T-helper 17 cell (primary cell): Measurements from ENCODE around the gene ALPK3. TPM values are rescaled to one million over a fixed set of nuclear protein-coding genes. Genes with fewer than 3 reads are reported as not detected.
"Not testable (repeated sequence)": the region's sequence is repeated elsewhere in the genome, so short reads cannot be mapped to it uniquely, and the experiment has no call there.

Source experiments
- ATAC-seq: fragments of 150-1000 bp; cut with Tn5 transposase; 2 replicates; pipeline ENCODE4 v1.10.0; 2021; ENCODE audit warnings: mild to moderate bottlenecking, moderate library complexity
- DNase-seq, 3 donors: peaks; one replicate each; pipeline versions ENCODE4 v3.0.0 to v3.0.0-alpha.2; 2020 to 2021
- H3K9me3 ChIP-seq: one replicate; pipeline ENCODE4 v1.7.0; 2013; ENCODE audit warnings: low read length, mild to moderate bottlenecking; ENCODE audit not compliant: control insufficient read depth, poor library complexity, severe bottlenecking
- H3K27ac Mint-ChIP-seq: one replicate; pipeline ENCODE4 v1.8.0; 2022; ENCODE audit warnings: mild to moderate bottlenecking, moderate library complexity, mixed read lengths
- H3K27me3 Mint-ChIP-seq: one replicate; pipeline ENCODE4 v1.8.0; 2022; ENCODE audit warnings: mixed read lengths
- H3K36me3 Mint-ChIP-seq: one replicate; pipeline ENCODE4 v1.8.0; 2022; ENCODE audit warnings: low read depth, mixed read lengths
- H3K4me1 Mint-ChIP-seq: one replicate; pipeline ENCODE4 v1.8.0; 2022; ENCODE audit warnings: mild to moderate bottlenecking, mixed read lengths
- H3K4me3 Mint-ChIP-seq: one replicate; pipeline ENCODE4 v1.8.0; 2022; ENCODE audit warnings: mild to moderate bottlenecking, moderate library complexity, mixed read lengths
- total RNA-seq, 4 donors: library from RNA in 2 of 4; stranded (reverse) in 2 of 4; gene quantifications; one replicate each; pipeline ENCODE4 v1.2.3 and lab custom pipeline; 2022 to 2026

The ALPK3 gene
- total RNA-seq, 2 donors from 2014 or later, result 0.15 to 0.78 TPM

- Mint-ChIP-seq H3K4me3 (no peak overlapping the region), H3K4me1 (peaks cover 4% of the 10 kb centered on the region), H3K36me3 (peaks cover 10% of the 10 kb centered on the region), H3K27me3 (peaks cover 64% of the 10 kb centered on the region), H3K27ac (no peak overlapping the region)
- H3K9me3 ChIP-seq, result no peaks in the 10 kb centered on the region
- ATAC-seq (no peak), DNase-seq (no peak)
These were observed 17.2 kb downstream of the ALPK3 start for GRCh38 chr15:84834229-84834955.

DNA sequence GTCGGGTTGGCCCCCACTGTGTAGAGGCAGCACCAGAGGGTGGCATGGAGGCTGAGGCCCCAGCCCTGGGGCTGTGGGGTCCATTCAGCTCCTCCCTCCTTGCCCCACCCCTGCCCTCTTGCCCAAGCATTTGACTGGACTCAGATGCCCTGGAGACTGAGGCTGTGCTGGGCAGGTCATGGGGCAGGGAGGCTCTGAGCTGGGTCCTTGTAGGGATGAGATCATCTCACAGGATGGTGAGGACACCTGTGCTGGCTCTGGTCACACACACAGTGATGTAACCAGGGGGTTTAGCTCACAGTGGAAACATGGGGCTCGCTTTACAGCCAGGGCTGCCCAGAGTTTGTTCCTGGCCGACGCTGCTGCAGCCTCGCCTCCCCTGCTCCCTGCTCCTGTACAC is 17.8 kb downstream of the ALPK3 start:
- H3K36me3 Mint-ChIP-seq, result peaks cover 10% of the 10 kb centered on the region
- H3K4me3 Mint-ChIP-seq, result no peak overlapping the region
- no peak for DNase-seq
- peaks cover 69% of the 10 kb centered on the region for H3K27me3 Mint-ChIP-seq
- H3K9me3 ChIP-seq, result no peaks in the 10 kb centered on the region
- H3K4me1 Mint-ChIP-seq, result peaks cover 4% of the 10 kb centered on the region
- no peak for ATAC-seq
- no peak overlapping the region for H3K27ac Mint-ChIP-seq

GRCh38 chr15:84835661-84836337 is 18.6 kb downstream of the ALPK3 start:
- Mint-ChIP-seq H3K4me3 (no peak overlapping the region), H3K4me1 (peaks cover 4% of the 10 kb centered on the region), H3K27ac (no peak overlapping the region), H3K27me3 (peaks cover 64% of the 10 kb centered on the region), H3K36me3 (peaks cover 10% of the 10 kb centered on the region)
- ATAC-seq (no peak), DNase-seq (no peak)
- no peaks in the 10 kb centered on the region for H3K9me3 ChIP-seq

DNA sequence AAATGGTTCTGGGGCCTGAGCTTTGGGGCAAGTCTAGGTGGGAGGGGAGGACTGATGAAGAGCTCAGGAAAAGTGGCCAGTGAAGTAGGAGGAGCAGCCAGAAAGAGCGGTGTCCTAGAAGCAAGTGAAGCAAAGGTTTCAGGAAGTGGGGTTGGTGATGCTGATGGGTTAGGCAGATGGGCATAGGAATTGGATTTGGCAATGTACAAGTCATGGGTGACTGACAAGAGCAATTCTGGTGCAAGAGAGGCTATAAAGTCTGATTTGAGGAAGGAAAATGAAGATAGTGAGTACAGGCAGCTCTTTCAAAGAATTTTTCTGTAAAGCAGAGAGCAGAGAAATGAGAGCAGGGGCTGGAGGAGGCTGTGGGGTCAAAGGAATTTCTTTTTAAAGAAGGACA is 19.7 kb downstream of the ALPK3 start:
- no peak for ATAC-seq
- no peak overlapping the region for H3K4me3 Mint-ChIP-seq

GRCh38 chr15:84839714-84840113 is 22.6 kb downstream of the ALPK3 start:
- H3K27ac Mint-ChIP-seq, result no peak overlapping the region

More for the DNA sequence above, 19.7 kb downstream of the ALPK3 start:
- Mint-ChIP-seq H3K36me3 (peaks cover 14% of the 10 kb centered on the region), H3K4me1 (peaks cover 11% of the 10 kb centered on the region), H3K27me3 (peaks cover 69% of the 10 kb centered on the region), H3K27ac (no peak overlapping the region)
- no peaks in the 10 kb centered on the region for H3K9me3 ChIP-seq
- DNase-seq, result no peak

GRCh38 chr15:84840255-84840654 is 23.1 kb downstream of the ALPK3 start:
- Mint-ChIP-seq H3K36me3 (peaks cover 8% of the 10 kb centered on the region), H3K4me1 (peaks cover 13% of the 10 kb centered on the region), H3K4me3 (no peak overlapping the region), H3K27me3 (peaks cover 55% of the 10 kb centered on the region), H3K27ac (no peak overlapping the region)
- H3K9me3 ChIP-seq, result no peaks in the 10 kb centered on the region
- ATAC-seq, result no peak
- DNase-seq, result no peak

More at GRCh38 chr15:84839714-84840113, 22.6 kb downstream of the ALPK3 start:
- no peak for DNase-seq
- Mint-ChIP-seq H3K27me3 (peaks cover 58% of the 10 kb centered on the region), H3K36me3 (peaks cover 9% of the 10 kb centered on the region), H3K4me3 (no peak overlapping the region), H3K4me1 (peaks cover 13% of the 10 kb centered on the region)
- no peak for ATAC-seq
- no peaks in the 10 kb centered on the region for H3K9me3 ChIP-seq

DNA sequence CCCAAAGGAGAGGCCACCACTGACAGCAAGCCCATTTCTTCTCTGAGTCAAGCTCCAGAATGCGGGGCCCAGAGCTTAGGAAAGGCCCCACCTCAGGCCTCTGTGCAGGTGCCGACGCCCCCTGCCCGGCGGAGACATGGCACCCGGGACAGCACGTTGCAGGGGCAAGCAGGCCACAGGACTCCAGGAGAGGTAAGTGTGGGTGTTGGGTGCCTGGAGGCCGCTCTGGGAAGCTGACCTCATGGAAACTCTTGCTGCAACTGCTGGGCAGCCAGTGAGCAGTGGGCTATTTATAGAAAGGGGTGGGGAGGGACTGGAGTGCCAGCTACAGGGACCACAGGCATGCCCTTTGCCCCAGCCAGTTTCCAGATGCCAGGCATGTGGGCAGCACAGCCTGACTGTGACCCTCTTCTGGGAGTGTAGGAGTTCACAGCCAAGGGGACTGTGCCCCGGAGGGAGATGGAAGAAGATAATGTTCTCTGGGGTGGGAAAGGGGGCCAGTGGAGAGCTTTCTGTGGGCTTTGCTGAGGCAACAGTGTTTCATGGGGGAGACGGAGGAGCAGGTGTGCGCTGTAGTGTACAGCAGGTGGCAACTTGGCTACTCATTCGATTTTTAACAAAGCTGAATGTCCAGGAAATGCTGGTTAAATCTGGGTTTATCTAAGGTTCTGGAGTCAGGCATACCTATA is 23.7 kb downstream of the ALPK3 start:
- no peak for ATAC-seq
- Mint-ChIP-seq H3K4me1 (peaks cover 13% of the 10 kb centered on the region), H3K36me3 (peaks cover 6% of the 10 kb centered on the region), H3K27ac (peak overlapping the region; percentile 60), H3K27me3 (peaks cover 49% of the 10 kb centered on the region), H3K4me3 (no peak overlapping the region)
- DNase-seq, result no peak
- H3K9me3 ChIP-seq, result no peaks in the 10 kb centered on the region

DNA sequence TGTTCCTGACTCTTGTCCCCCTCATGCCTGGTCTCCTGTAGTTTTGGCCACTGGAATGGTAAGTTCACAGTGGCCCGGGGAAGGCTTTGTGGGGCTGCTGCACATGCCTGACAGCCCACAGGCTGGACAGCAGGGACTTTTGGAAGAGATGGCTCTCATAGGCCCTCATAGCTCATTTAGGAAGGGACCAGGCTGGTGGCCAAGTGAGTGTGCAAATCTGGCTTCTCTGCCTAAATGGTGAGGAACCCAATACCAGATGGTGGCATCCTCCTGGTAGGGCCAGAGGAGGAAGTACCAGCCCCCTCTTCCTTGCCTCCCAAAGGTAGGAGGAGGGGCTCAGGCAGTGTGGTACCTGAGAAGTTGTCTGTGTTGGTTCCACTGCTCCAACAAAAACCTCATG is 25.6 kb downstream of the ALPK3 start:
- ATAC-seq (no peak), DNase-seq (no peak)
- H3K36me3 Mint-ChIP-seq, result peaks cover 6% of the 10 kb centered on the region
- peaks cover 9% of the 10 kb centered on the region for H3K4me1 Mint-ChIP-seq
- H3K4me3 Mint-ChIP-seq, result no peak overlapping the region
- H3K27ac Mint-ChIP-seq, result no peak overlapping the region
- H3K9me3 ChIP-seq, result no peaks in the 10 kb centered on the region
- peaks cover 31% of the 10 kb centered on the region for H3K27me3 Mint-ChIP-seq

DNA sequence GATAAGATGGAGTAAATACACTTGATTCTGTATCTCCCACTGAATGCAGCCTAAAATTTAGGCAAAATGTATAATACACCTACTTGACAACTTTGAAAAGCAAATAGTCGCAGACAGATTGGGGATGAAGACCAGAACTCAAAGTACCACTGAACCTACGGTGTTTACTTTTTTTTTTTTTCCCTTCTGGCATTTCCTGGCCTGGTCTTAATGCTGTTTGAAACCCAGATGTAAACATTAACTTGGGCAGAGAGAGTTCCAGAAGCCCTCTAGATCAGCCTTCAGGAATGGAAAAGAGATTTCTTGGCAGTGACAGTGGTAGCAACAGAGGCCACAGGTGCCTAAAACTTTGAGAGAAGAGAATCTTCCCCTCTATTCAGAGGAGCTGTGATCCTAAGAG is 27.8 kb downstream of the ALPK3 start:
- Mint-ChIP-seq H3K27me3 (peaks cover 21% of the 10 kb centered on the region), H3K27ac (no peak overlapping the region), H3K4me1 (peaks cover 9% of the 10 kb centered on the region), H3K4me3 (no peak overlapping the region), H3K36me3 (peaks cover 6% of the 10 kb centered on the region)
- no peak for ATAC-seq
- H3K9me3 ChIP-seq, result no peaks in the 10 kb centered on the region
- DNase-seq, result no peak

DNA sequence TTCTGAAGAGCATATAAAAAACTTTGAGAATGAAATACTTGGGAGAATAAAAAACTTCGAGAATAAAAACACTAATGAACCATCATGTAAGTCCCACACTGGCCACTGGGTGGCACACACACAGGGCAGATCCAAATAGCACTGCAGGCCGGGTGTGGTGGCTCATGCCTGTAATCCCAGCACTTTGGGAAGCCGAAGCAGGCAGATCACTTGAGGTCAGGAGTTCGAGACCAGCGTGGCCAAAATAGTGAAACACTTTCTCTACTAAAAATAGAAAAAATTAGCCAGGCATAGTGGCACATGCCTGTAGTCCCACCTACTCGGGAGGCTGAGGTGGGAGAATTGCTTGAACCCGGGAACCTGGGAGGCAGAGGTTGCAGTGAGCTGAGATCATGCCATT is 28.5 kb downstream of the ALPK3 start:
- not testable (repeated sequence) for H3K4me1 Mint-ChIP-seq, H3K4me3 Mint-ChIP-seq, H3K9me3 ChIP-seq, H3K27ac Mint-ChIP-seq, H3K36me3 Mint-ChIP-seq
- ATAC-seq, result peak; percentile 37
- DNase-seq, result peak in 1 of 3 donors; percentile 14
- H3K27me3 Mint-ChIP-seq, result peaks cover 21% of the 10 kb centered on the region

DNA sequence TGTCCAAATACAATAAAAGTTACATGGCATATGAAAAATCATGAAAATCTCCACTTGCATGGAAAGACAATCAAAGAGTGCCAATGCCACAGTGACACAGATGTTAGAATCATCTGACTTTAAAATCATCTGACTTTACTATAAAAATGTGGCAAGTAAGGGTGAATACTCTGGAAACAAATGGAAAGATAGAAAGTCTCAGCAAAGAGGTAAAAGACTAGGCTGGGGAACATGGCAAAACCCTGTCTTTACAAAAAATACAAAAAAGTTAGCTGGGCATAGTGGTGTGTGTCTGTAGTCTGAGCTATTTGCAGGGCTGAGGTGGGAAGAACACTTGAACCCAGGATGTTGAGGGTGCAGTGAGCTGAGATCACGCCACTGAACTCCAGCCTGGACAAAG is 29.1 kb downstream of the ALPK3 start:
- Mint-ChIP-seq H3K36me3 (peaks cover 6% of the 10 kb centered on the region), H3K4me3 (no peak overlapping the region), H3K4me1 (peaks cover 7% of the 10 kb centered on the region), H3K27me3 (peaks cover 14% of the 10 kb centered on the region), H3K27ac (no peak overlapping the region)
- H3K9me3 ChIP-seq, result no peaks in the 10 kb centered on the region
- DNase-seq, result no peak
- no peak for ATAC-seq

DNA sequence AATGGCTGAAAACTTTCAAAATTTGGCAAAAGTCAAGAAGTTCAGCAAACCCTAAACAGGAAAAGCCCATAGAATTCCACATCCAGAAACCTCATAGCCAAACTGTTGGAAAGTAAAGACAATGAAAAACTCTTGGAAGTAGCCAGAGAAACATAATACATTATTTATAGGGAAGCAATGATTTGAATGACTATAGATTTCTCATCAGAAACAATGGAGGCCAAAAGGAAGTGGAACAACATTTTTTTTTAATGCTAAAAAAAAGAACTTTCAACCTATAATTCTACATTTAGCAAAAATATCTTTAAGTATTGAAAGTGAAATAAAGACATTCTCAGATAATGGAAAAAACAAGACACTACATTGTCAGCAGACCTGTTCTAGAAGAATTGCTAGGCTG is 30.2 kb downstream of the ALPK3 start:
- ATAC-seq (no peak), DNase-seq (no peak)
- H3K9me3 ChIP-seq, result no peaks in the 10 kb centered on the region
- Mint-ChIP-seq H3K27ac (no peak overlapping the region), H3K27me3 (peaks cover 3% of the 10 kb centered on the region), H3K4me3 (no peak overlapping the region), H3K4me1 (peaks cover under 1% of the 10 kb centered on the region), H3K36me3 (peaks cover under 1% of the 10 kb centered on the region)

- ATAC-seq (no peak), DNase-seq (no peak)
- Mint-ChIP-seq H3K27me3 (no peaks in the 10 kb centered on the region), H3K4me3 (no peak overlapping the region), H3K27ac (no peak overlapping the region), H3K4me1 (peaks cover 6% of the 10 kb centered on the region), H3K36me3 (peaks cover 4% of the 10 kb centered on the region)
- H3K9me3 ChIP-seq, result no peaks in the 10 kb centered on the region
These were observed 35.1 kb downstream of the ALPK3 start for GRCh38 chr15:84852212-84852611.
